IMR-90 (cell line): ENCODE measurements around the gene LY6G6F. TPM values are rescaled to one million over a fixed set of nuclear protein-coding genes. Genes with fewer than 3 reads are reported as not detected.

Source experiments
- ATAC-seq: fragments of 200-7000 bp; cut with Tn5 transposase; 2 replicates; pipeline ENCODE4 v1.9.1; 2020; ENCODE audit warnings: low read depth, mild to moderate bottlenecking, moderate library complexity
- BruUV-seq: library from RNA; stranded (reverse); fragments of 400-500 nt; replicated peaks from 2 replicates; lab custom pipeline; 2021; lab: Mats Ljungman, UMichigan
- CTCF ChIA-PET: fragments of 300-600 bp; formaldehyde crosslinking; extraction: SDS; loops from one replicate; lab custom pipeline; 2021; ENCODE audit warnings: antibody characterized with exemption; lab: Yijun Ruan, JAX
- POLR2A ChIA-PET: fragments of 300-600 bp; sonication (Branson Sonifier 250); formaldehyde crosslinking; loops from one replicate; lab custom pipeline; 2022; ENCODE audit warnings: antibody characterized with exemption; ENCODE audit not compliant: unreplicated experiment; lab: Charles Lee
- DNase-seq: peaks from one replicate; pipeline ENCODE4 v3.0.0; 2013
- H2AFZ ChIP-seq: replicated peaks from 2 replicates; pipeline ENCODE3; 2013; ENCODE audit warnings: low read length, mild to moderate bottlenecking; ENCODE audit not compliant: poor library complexity
- H2AK5ac ChIP-seq: 2 replicates; pipeline ENCODE4 v1.6.1; 2013; ENCODE audit warnings: low read depth, low read length, inconsistent platforms
- H2AK9ac ChIP-seq: replicated peaks from 2 replicates; pipeline ENCODE3; 2013; ENCODE audit warnings: mild to moderate bottlenecking, low read depth, low read length, moderate library complexity; ENCODE audit not compliant: poor library complexity
- H2BK120ac ChIP-seq: 2 replicates; pipeline ENCODE4 v1.6.1; 2013; ENCODE audit warnings: low read depth, low read length, inconsistent platforms
- H2BK15ac ChIP-seq: 3 replicates; pipeline ENCODE4 v1.6.1; 2013; ENCODE audit warnings: low read depth, low read length, inconsistent platforms
- H2BK20ac ChIP-seq: 2 replicates; pipeline ENCODE4 v1.6.1; 2013; ENCODE audit warnings: low read depth, mild to moderate bottlenecking, inconsistent platforms, low read length, moderate library complexity
- H2BK5ac ChIP-seq: 2 replicates; pipeline ENCODE4 v1.6.1; 2013; ENCODE audit warnings: mild to moderate bottlenecking, low read depth, low read length, inconsistent platforms; ENCODE audit not compliant: poor library complexity, severe bottlenecking
- H3K14ac ChIP-seq: replicated peaks from 2 replicates; pipeline ENCODE4 v1.6.1; 2013; ENCODE audit warnings: low read depth, low read length, inconsistent platforms
- H3K18ac ChIP-seq: 2 replicates; pipeline ENCODE4 v1.6.1; 2013; ENCODE audit warnings: low read depth, low read length, control low read depth
- H3K23ac ChIP-seq: 2 replicates; pipeline ENCODE4 v1.6.1; 2013; ENCODE audit warnings: low read depth, low read length, inconsistent platforms
- H3K27ac ChIP-seq: 2 replicates; pipeline ENCODE4 v1.5.1; 2013; ENCODE audit warnings: mild to moderate bottlenecking, control low read depth, low read length; ENCODE audit not compliant: insufficient read depth
- H3K27me3 ChIP-seq: 2 replicates; pipeline ENCODE4 v1.6.1; 2013; ENCODE audit warnings: low read length; ENCODE audit not compliant: control insufficient read depth, insufficient read depth
- H3K36me3 ChIP-seq: 2 replicates; pipeline ENCODE4 v1.6.1; 2013; ENCODE audit warnings: low read length, mixed read lengths; ENCODE audit not compliant: control insufficient read depth, insufficient read depth
- H3K4ac ChIP-seq: 2 replicates; pipeline ENCODE4 v1.6.1; 2013; ENCODE audit warnings: low read depth, low read length, inconsistent platforms
- H3K4me1 ChIP-seq: 2 replicates; pipeline ENCODE4 v1.6.1; 2013; ENCODE audit warnings: low read length, mixed read lengths; ENCODE audit not compliant: control insufficient read depth, insufficient read depth
- H3K4me2 ChIP-seq: 2 replicates; pipeline ENCODE4 v1.6.1; 2013; ENCODE audit warnings: low read depth, mild to moderate bottlenecking, control low read depth, low read length, moderate library complexity
- H3K4me3 ChIP-seq: 2 replicates; pipeline ENCODE4 v1.5.1; 2013; ENCODE audit warnings: low read depth, mild to moderate bottlenecking, control low read depth, low read length, moderate library complexity; ENCODE audit not compliant: insufficient read depth
- H3K56ac ChIP-seq: 2 replicates; pipeline ENCODE4 v1.6.1; 2013; ENCODE audit warnings: low read length, inconsistent platforms; ENCODE audit not compliant: insufficient read depth; ENCODE audit errors: extremely low read depth
- H3K79me1 ChIP-seq, 2 experiments: 2 replicates each; pipeline ENCODE4 v1.6.1; 2013; ENCODE audit warnings: low read length in 2 of 2, inconsistent platforms in 1 of 2, low read depth in 1 of 2
- H3K9ac ChIP-seq: 2 replicates; pipeline ENCODE4 v1.6.1; 2013; ENCODE audit warnings: low read depth, low read length, control low read depth
- H3K9me1 ChIP-seq: 2 replicates; pipeline ENCODE4 v1.6.1; 2013; ENCODE audit warnings: low read length, inconsistent platforms; ENCODE audit not compliant: insufficient read depth
- H3K9me3 ChIP-seq: 2 replicates; pipeline ENCODE4 v1.6.1; 2013; ENCODE audit warnings: low read length; ENCODE audit not compliant: control insufficient read depth, insufficient read depth
- H4K20me1 ChIP-seq: 2 replicates; pipeline ENCODE4 v1.6.1; 2013; ENCODE audit warnings: low read length, inconsistent platforms; ENCODE audit not compliant: insufficient read depth
- H4K5ac ChIP-seq: 2 replicates; pipeline ENCODE4 v1.6.1; 2013; ENCODE audit warnings: mild to moderate bottlenecking, low read depth, low read length, control low read depth
- H4K8ac ChIP-seq, 2 experiments: 2 replicates each; pipeline ENCODE4 v1.6.1; 2013; ENCODE audit warnings: low read depth in 2 of 2, low read length in 2 of 2, control low read depth in 1 of 2, inconsistent platforms in 1 of 2
- H4K91ac ChIP-seq: 2 replicates; pipeline ENCODE4 v1.6.1; 2013; ENCODE audit warnings: low read depth, low read length, inconsistent platforms; ENCODE audit not compliant: insufficient read depth
- FOS ChIP-seq: fragments of 150-350 bp; IDR thresholded peaks from 2 replicates; pipeline ENCODE4 v1.6.1; 2016; ENCODE audit warnings: low read depth, low read length
- MAZ ChIP-seq: IDR thresholded peaks from 2 replicates; pipeline ENCODE4 v1.6.1; 2012; ENCODE audit warnings: low read depth, mild to moderate bottlenecking, low read length, improper control_type of control experiment, moderate library complexity, borderline replicate concordance
- POLR2A ChIP-seq: IDR thresholded peaks from 2 replicates; pipeline ENCODE4 v1.6.1; 2012; ENCODE audit warnings: mild to moderate bottlenecking, low read depth, low read length
- RAD21 ChIP-seq: IDR thresholded peaks from 2 replicates; pipeline ENCODE4 v1.6.1; 2012; ENCODE audit warnings: low read length, improper control_type of control experiment
- SMC3 ChIP-seq: fragments of 150-350 bp; IDR thresholded peaks from 2 replicates; pipeline ENCODE4 v1.6.1; 2016; ENCODE audit warnings: low read depth, mild to moderate bottlenecking, antibody characterized with exemption, low read length, moderate library complexity
- WGBS, 2 experiments: methylation state at CpG; one replicate each; pipeline versions ENCODE4 v1.1.5 to v1.1.7; 2013; ENCODE audit warnings: missing lambda C conversion rate in 2 of 2; ENCODE audit not compliant: insufficient read length in 1 of 2; ENCODE audit errors: extremely low coverage in 2 of 2; 5-methylcytosine and 5-hydroxymethylcytosine counted together
- dilution Hi-C: fragments of 300-500 bp; cut with HindIII; formaldehyde crosslinking; loops from one replicate; pipeline ENCODE4 v1.14.3; 2018; ENCODE audit warnings: low sequenced_read_pairs; ENCODE audit not compliant: unreplicated experiment
- in situ Hi-C: fragments of 300-500 bp; cut with MboI; formaldehyde crosslinking; loops from 3 replicates; pipeline ENCODE4 v1.14.3; 2019; ENCODE audit warnings: low sequenced_read_pairs, inconsistent platforms, mixed read lengths
- intact Hi-C: fragments of 100-400 bp; cut with micrococcal nuclease; formaldehyde crosslinking; loops from 2 replicates; pipeline ENCODE4 v1.10.0; 2022
- polyA plus RNA-seq, 3 experiments: library from polyadenylated mRNA; depleted of rRNA; stranded (reverse); fragments of >200 nt; gene quantifications; 2 replicates each; pipeline ENCODE4 v1.2.3, GENCODE V29; 2012; ENCODE audit warnings: low replicate concordance in 1 of 3
- total RNA-seq: library from RNA; depleted of rRNA; stranded (reverse); fragments of >200 nt; gene quantifications from 2 replicates; pipeline ENCODE4 v1.2.3, GENCODE V29; 2012

The LY6G6F gene
- total and polyA plus RNA-seq, 2 of the 4 experiments (the other 2 are of a cell fraction), result not detected

DNA sequence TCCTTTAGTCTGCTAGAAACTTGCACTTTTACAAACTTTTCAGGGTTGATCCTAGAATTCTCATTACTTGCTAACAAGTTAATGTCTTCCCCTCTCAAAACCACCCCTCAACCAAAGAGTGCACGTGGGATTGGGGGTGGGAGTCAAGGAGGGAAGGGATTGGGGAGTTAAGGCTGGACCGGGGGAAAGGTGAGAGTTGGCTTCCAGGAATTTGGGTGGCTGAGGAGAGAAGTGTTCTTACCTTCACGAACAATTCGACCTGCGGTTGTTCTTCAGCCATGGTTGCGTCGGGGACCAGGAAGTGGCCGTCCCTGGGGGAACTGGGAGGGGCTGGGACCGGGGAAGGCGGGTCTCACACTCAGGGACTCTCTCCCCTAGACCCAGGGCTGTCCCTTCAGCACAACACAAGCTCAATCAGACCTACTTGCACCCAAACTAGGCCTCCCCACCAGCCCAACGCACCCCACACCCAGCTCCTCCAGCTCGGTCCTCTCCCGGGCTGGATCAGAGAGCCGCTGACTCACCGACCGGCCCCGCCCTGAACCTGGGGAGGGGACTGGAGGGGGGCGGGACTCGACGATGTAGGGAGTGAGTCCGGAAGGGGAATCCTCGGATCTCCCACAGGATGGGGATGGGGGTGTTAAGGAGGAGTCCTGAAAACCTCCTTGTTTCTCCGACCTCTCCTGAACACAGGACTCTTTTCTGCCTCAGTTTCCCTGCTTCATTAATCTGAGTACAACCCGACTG is 29.5 kb downstream of the LY6G6F start, which contains the start of gene CLIC1:
Gene CLIC1 (minus strand): TSS at position 510 of the 747 bp plus-strand sequence. CDS start 230 bp downstream, at position 280.
- Histone ChIP-seq H3K18ac (peak within 1 kb of the TSS; percentile 80), H3K79me1 (peaks cover 13 to 75% of the 10 kb centered on the region in 2 experiments; a peak in 3 of 4 replicates), H4K5ac (peak within 1 kb of the TSS; percentile 86), H4K8ac (peak within 1 kb of the TSS; percentile 74 to 95), H3K9me1 (peaks cover 14% of the 10 kb centered on the region), H3K27me3 (no peaks in the 10 kb centered on the region), H3K36me3 (peaks cover 26% of the 10 kb centered on the region), H4K91ac (peak within 1 kb of the TSS; percentile 99), H2AK5ac (peak within 1 kb of the TSS; percentile 98), H3K14ac (peak within 1 kb of the TSS; percentile 99), H3K56ac (peak within 1 kb of the TSS; percentile 99), H2BK20ac (peak within 1 kb of the TSS; percentile 76), H2BK5ac (peak within 1 kb of the TSS; percentile 99), H2AFZ (peak within 1 kb of the TSS; percentile 92), H3K9me3 (no peaks in the 10 kb centered on the region), H3K4me3 (peak within 1 kb of the TSS; percentile 81), H3K4me2 (peak within 1 kb of the TSS; percentile 96), H2AK9ac (peak within 1 kb of the TSS; percentile 100), H2BK15ac (peak within 1 kb of the TSS; percentile 71), H3K9ac (peak within 1 kb of the TSS; percentile 98), H3K27ac (peak within 1 kb of the TSS; percentile 94), H3K4me1 (peaks cover 18% of the 10 kb centered on the region), H3K4ac (peak within 1 kb of the TSS; percentile 98), H2BK120ac (peak within 1 kb of the TSS; percentile 81), H4K20me1 (peaks cover 25% of the 10 kb centered on the region), H3K23ac (peak within 1 kb of the TSS; percentile 99)
- POLR2A ChIA-PET, result interaction anchor here (0.6 kb wide), 1 partner anchor 19 kb away, joined by 3 read pairs; no protein-coding TSS in a partner anchor
- TF ChIP-seq MAZ (peak; percentile 90; the same call in 1 of the 2 replicates), SMC3 (no peak), POLR2A (peak; percentile 83), FOS (peak; percentile 44; the same call in 1 of the 2 replicates), RAD21 (no peak)
- TSS peak; percentile 61 for BruUV-seq
- DNase-seq, result peak; percentile 75
- CTCF ChIA-PET, result no interaction called here
- no CpG with 5 or more reads among the region's 24 CpGs for WGBS, 2 experiments
- ATAC-seq, result peak; percentile 57
- dilution Hi-C loops, result no loop called here
- in situ Hi-C loops, result no loop called here
- intact Hi-C loops, result no loop called here
